Activated CD4-positive, alpha-beta memory T cell treated with anti-CD3 and anti-CD28 coated beads for 36 hours (primary cell): ENCODE measurements around the gene SLC35A5. TPM values are rescaled to one million over a fixed set of nuclear protein-coding genes. Genes with fewer than 3 reads are reported as not detected.
"Not testable (repeated sequence)": the region's sequence is repeated elsewhere in the genome, so short reads cannot be mapped to it uniquely, and the experiment has no call there.

Experiments used
- CTCF ChIA-PET: fragments of 350-600 bp; sonication (Branson Sonifier 250); formaldehyde crosslinking; loops from one replicate; lab custom pipeline; 2021; ENCODE audit warnings: antibody characterized with exemption, inconsistent platforms; lab: Charles Lee
- POLR2A ChIA-PET: fragments of 350-600 bp; sonication (Branson Sonifier 250); formaldehyde crosslinking; loops from one replicate; lab custom pipeline; 2021; ENCODE audit warnings: antibody characterized with exemption; lab: Charles Lee
- DNase-seq: peaks from one replicate; pipeline ENCODE4 v3.0.0-alpha.2; 2020
- H3K27ac Mint-ChIP-seq: one replicate; pipeline ENCODE4 v1.8.0; 2021; ENCODE audit warnings: mixed read lengths
- H3K27me3 Mint-ChIP-seq: one replicate; pipeline ENCODE4 v1.8.0; 2021; ENCODE audit warnings: mixed read lengths
- H3K36me3 Mint-ChIP-seq: one replicate; pipeline ENCODE4 v1.8.0; 2021; ENCODE audit warnings: mixed read lengths
- H3K4me1 Mint-ChIP-seq: one replicate; pipeline ENCODE4 v1.8.0; 2021; ENCODE audit warnings: low read depth, mixed read lengths
- H3K4me3 Mint-ChIP-seq: one replicate; pipeline ENCODE4 v1.8.0; 2021; ENCODE audit warnings: mild to moderate bottlenecking, mixed read lengths
- H3K9me3 Mint-ChIP-seq: one replicate; pipeline ENCODE4 v1.8.0; 2021; ENCODE audit warnings: mixed read lengths
- intact Hi-C: fragments of 100-400 bp; cut with micrococcal nuclease; formaldehyde crosslinking; loops from one replicate; pipeline ENCODE4 v1.15.1; 2023
- total RNA-seq, 2 experiments: library from RNA; stranded (reverse); gene quantifications; one replicate each; pipeline ENCODE4 v1.2.3, GENCODE V29; 2021

The SLC35A5 gene, protein sequence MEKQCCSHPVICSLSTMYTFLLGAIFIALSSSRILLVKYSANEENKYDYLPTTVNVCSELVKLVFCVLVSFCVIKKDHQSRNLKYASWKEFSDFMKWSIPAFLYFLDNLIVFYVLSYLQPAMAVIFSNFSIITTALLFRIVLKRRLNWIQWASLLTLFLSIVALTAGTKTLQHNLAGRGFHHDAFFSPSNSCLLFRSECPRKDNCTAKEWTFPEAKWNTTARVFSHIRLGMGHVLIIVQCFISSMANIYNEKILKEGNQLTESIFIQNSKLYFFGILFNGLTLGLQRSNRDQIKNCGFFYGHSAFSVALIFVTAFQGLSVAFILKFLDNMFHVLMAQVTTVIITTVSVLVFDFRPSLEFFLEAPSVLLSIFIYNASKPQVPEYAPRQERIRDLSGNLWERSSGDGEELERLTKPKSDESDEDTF
- 10 to 100 TPM; 15.5 to 17.8 TPM for total RNA-seq

DNA sequence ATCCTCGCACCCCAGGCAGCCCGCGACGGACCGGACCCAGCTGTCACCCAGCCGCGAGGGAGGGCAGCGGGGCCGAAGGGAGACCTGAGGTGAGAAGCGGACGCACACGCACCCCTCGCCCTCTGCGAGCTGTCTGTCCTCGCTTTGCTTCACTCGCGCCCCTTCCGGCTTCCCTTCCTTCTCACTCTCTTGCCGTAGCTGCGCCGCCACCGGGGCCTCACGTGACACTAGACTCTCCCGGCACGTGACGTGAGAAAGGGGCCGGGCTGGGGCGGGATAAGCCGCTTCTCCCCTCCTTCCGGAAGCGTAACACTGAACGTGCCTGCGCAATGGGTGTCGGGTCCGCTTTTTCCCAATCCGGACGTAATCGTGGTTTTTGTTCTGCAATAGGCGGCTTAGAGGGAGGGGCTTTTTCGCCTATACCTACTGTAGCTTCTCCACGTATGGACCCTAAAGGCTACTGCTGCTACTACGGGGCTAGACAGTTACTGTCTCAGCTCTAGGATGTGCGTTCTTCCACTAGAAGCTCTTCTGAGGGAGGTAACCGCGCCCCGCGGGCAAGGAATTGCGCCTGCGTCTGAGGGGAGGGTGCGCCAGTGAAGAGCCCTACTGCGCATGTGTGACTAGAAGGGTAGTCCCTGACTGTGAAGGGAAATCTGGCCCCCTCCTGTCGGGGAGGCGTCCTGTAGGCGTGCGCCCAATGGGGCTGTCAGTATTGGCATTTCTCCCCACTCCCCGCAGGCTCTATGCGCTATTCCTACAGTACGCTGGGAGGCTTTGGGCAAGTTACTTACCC lies at the start of gene SLC35A5, which contains the start of gene ATG3:
SLC35A5 (plus strand) TSS at position 312 of the 796 bp plus-strand sequence. CDS start 1,359 bp downstream, outside the sequence.
ATG3 (minus strand) TSS at position 229 of the 796 bp plus-strand sequence. CDS start 434 bp downstream, outside the sequence.
- DNase-seq = peak; percentile 99
- H3K36me3 Mint-ChIP-seq = peaks cover 13% of the 10 kb centered on the region
- no peaks in the 10 kb centered on the region for H3K9me3 Mint-ChIP-seq
- H3K27ac Mint-ChIP-seq = peak within 1 kb of the TSS; percentile 98
- CTCF ChIA-PET = interaction anchor here (0.6 to 1.4 kb wide), 4 partner anchors 11 to 518 kb away, joined by 3 to 4 read pairs (median 3); partner anchors contain the start of genes CD200 and SLC9C1
- H3K4me3 Mint-ChIP-seq = peak within 1 kb of the TSS; percentile 87
- POLR2A ChIA-PET = interaction anchor here (0.8 to 2.0 kb wide), 9 partner anchors 17 to 430 kb away, joined by 3 to 7 read pairs (median 3); partner anchors contain the start of genes BTLA and CD200
- H3K27me3 Mint-ChIP-seq = no peaks in the 10 kb centered on the region
- peaks cover 31% of the 10 kb centered on the region for H3K4me1 Mint-ChIP-seq
- intact Hi-C loops = loop anchor here (1.0 to 5.0 kb wide), 11 partner anchors 63 to 1183 kb away; partner anchors contain the start of genes BTLA, CD200, GCSAM and USF3

DNA sequence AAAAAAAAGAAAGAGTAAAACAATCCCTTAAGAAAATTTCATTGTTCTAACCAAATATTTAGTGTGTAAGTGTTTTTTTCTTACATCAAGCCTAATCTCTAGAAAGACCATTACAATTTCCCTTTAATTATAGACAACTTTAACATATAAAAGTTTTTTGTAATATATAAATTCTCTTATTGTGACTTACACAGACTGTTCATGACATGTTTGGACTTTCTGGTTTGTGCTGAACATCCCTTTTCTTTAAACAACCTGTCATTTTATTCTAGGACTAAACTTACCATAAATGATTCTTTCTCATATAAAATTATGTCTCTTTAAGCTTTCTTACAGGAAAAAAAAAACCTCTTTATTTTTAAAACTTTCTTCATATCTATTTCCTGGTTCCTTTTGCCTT lies 49.5 kb upstream of the SLC35A5 start:
- H3K9me3 Mint-ChIP-seq = peaks cover 9% of the 10 kb centered on the region
- peaks cover 5% of the 10 kb centered on the region for H3K36me3 Mint-ChIP-seq
- ChIA-PET POLR2A (interaction anchor here (1.0 kb wide), 1 partner anchor 13 kb away, joined by 6 read pairs; the partner anchor contains the start of gene BTLA), CTCF (no interaction called here)
- no peak overlapping the region for H3K4me3 Mint-ChIP-seq
- H3K27ac Mint-ChIP-seq = no peak overlapping the region
- intact Hi-C loops = no loop called here
- no peak for DNase-seq
- peaks cover 14% of the 10 kb centered on the region for H3K4me1 Mint-ChIP-seq
- H3K27me3 Mint-ChIP-seq = no peaks in the 10 kb centered on the region

DNA sequence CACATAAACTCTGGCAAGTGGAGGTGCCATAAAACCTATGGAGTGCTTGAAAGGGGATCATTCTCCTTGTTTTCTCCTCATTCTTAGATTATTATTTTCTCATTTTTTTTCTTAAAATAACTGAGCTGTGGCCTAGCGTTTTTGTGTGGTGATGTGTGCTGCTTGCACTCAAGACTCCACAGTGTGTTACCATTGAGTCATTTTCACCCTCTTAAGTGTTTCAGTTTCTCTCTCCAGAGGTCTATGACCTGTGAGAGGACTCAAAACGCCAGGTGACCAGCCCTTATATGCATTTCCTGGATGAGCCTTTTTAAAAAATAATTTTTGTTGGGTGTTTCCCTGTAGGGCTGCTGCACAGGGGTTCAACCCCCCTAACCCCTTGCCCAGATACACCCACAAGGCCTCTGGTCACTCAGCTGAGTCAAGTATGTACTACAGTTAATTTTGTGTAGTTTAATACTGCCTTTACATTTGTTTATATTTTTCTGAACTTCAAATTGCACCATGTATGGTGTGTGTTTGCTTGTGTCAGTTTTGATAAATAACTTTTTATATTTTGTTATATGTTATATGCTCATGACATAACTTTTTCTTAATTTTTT lies 47.2 kb upstream of the SLC35A5 start:
- Mint-ChIP-seq H3K27ac (peak overlapping the region; percentile 51), H3K4me3 (no peak overlapping the region), H3K27me3 (no peaks in the 10 kb centered on the region), H3K4me1 (peaks cover 24% of the 10 kb centered on the region), H3K36me3 (peaks cover 5% of the 10 kb centered on the region), H3K9me3 (peaks cover 11% of the 10 kb centered on the region)
- peak; percentile 54 for DNase-seq
- CTCF ChIA-PET = interaction anchor here (1.3 to 1.8 kb wide), 4 partner anchors 11 to 182 kb away, joined by 3 to 10 read pairs (median 4); partner anchors contain the start of gene CD200
- POLR2A ChIA-PET = no interaction called here
- intact Hi-C loops = loop anchor here (1.0 kb wide), 1 partner anchor 15 kb away; the partner anchor contains the start of gene BTLA

DNA sequence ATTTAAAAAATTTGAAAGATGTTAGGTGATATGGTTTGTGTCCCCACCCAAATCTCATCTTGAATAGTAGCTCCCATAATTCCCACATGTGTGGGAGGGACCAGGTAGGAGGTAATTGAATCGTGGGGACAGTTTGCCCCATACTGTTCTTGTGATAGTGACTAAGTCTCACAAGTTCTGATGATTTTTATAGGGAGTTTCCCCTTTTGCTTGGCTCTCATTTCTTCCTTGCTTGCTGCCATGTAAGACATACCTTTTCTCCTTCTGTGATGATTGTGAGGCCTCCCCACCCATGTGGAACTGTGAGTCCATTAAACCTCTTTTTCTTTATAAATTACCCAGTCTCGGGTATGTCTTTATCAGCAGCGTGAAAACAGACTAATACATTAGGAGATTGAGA lies 42.9 kb upstream of the SLC35A5 start:
- H3K36me3 Mint-ChIP-seq, H3K4me3 Mint-ChIP-seq, H3K27me3 Mint-ChIP-seq, H3K9me3 Mint-ChIP-seq, POLR2A ChIA-PET: not testable (repeated sequence)
- intact Hi-C loops = loop anchor here (1.0 kb wide), 7 partner anchors 28 to 408 kb away; no protein-coding TSS in a partner anchor
- CTCF ChIA-PET = interaction anchor here (0.7 to 1.7 kb wide), 12 partner anchors 12 to 407 kb away, joined by 3 to 11 read pairs (median 4); partner anchors contain the start of genes BTLA, CD200 and SLC9C1
- DNase-seq = peak; percentile 12
- H3K27ac Mint-ChIP-seq = peak overlapping the region; percentile 29
- H3K4me1 Mint-ChIP-seq = peaks cover 22% of the 10 kb centered on the region

DNA sequence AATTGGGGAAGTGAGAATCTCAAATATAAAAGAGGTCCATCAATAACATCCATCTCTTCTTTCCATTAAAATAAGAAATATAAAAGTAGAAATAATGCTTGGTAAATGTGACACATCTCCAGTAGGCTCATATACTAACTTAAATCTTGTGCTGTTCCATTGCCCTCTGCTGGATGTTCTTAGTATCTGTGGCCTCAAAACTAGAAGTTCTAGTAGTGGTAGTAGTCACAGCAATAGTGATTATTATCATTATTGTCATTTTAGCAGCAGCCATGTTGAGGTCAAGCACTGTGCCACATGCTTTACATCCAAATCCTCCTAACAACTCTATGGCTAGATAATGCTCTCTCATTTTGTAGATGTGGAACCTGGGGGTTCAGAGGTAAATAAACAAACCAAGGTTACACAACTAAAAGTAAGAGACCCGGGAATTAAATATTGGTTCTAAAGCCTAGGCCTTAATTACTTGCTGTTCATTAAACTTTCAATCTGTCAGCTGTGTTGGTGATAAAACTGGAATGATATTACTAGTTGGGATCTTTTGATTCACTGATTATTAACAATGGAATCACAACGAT lies 42.3 kb upstream of the SLC35A5 start:
- Mint-ChIP-seq H3K27ac (no peak overlapping the region), H3K9me3 (peaks cover 3% of the 10 kb centered on the region), H3K36me3 (peaks cover under 1% of the 10 kb centered on the region), H3K4me3 (no peak overlapping the region), H3K27me3 (no peaks in the 10 kb centered on the region), H3K4me1 (peaks cover 18% of the 10 kb centered on the region)
- intact Hi-C loops = loop anchor here (1.0 kb wide), 7 partner anchors 28 to 408 kb away; no protein-coding TSS in a partner anchor
- DNase-seq = no peak
- ChIA-PET CTCF (interaction anchor here (0.7 to 2.7 kb wide), 19 partner anchors 14 to 408 kb away, joined by 3 to 24 read pairs (median 4); partner anchors contain the start of genes CD200 and SLC9C1), POLR2A (no interaction called here)

DNA sequence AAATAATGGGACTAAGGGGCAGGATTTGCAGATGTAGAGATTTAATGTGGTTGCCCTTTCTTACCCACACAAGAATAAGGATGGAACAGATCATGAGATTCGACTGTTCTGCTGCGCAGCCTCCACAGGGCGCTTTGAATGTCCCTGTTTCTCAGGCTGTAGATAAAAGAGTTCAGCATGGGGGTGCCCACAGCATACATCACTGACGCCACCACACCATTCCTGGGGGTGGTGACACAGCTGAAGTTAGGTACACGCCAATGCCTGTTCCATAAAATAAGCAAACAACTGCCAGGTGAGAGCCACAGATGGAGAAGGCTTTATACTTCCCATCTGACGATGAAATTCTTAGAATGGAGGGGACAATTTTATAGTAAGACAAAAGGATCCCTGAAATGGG lies 37.7 kb upstream of the SLC35A5 start:
- H3K27me3 Mint-ChIP-seq, H3K4me1 Mint-ChIP-seq, H3K36me3 Mint-ChIP-seq, H3K4me3 Mint-ChIP-seq, CTCF ChIA-PET, DNase-seq, H3K9me3 Mint-ChIP-seq, intact Hi-C loops, POLR2A ChIA-PET: not testable (repeated sequence)
- peak overlapping the region; percentile 31 for H3K27ac Mint-ChIP-seq

DNA sequence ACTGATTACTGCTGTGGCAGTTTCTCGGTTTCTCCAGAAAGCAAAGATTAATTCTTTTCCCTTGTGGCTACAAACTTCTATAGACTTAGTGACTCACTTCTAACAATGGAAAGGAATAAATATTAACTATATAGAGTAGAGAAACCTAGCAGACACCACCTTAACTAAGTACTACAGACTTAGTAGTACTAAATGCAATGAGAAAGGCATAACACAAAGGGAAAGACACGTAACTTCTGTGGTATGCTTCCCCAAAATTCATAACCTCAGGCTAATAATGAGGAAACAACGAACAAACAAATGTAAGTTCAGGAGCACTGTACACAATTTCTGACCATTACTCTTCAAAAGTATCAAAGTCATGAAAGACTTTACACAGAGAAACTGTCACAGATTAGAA lies 31.3 kb upstream of the SLC35A5 start:
- DNase-seq = no peak
- POLR2A ChIA-PET = no interaction called here
- Mint-ChIP-seq H3K36me3 (peaks cover 18% of the 10 kb centered on the region), H3K27ac (no peak overlapping the region), H3K27me3 (no peaks in the 10 kb centered on the region), H3K4me1 (peaks cover 3% of the 10 kb centered on the region), H3K9me3 (no peaks in the 10 kb centered on the region), H3K4me3 (no peak overlapping the region)
- CTCF ChIA-PET = interaction anchor here (0.8 to 1.6 kb wide), 18 partner anchors 10 to 421 kb away, joined by 3 to 16 read pairs (median 4); partner anchors contain the start of genes CD200 and SLC9C1
- intact Hi-C loops = loop anchor here (5.0 kb wide), 1 partner anchor 418 kb away; no protein-coding TSS in a partner anchor

GRCh38 chr3:112531358-112531781 lies 30.5 kb upstream of the SLC35A5 start:
- peaks cover 18% of the 10 kb centered on the region for H3K36me3 Mint-ChIP-seq
- no peak overlapping the region for H3K4me3 Mint-ChIP-seq
- no peaks in the 10 kb centered on the region for H3K9me3 Mint-ChIP-seq
- H3K4me1 Mint-ChIP-seq = peaks cover 7% of the 10 kb centered on the region
- intact Hi-C loops = loop anchor here (1.0 to 5.0 kb wide), 4 partner anchors 204 to 419 kb away; no protein-coding TSS in a partner anchor
- DNase-seq = no peak
- ChIA-PET CTCF (interaction anchor here (0.6 to 1.6 kb wide), 20 partner anchors 11 to 422 kb away, joined by 3 to 16 read pairs (median 4); partner anchors contain the start of genes CD200 and SLC9C1), POLR2A (no interaction called here)
- no peak overlapping the region for H3K27ac Mint-ChIP-seq
- no peaks in the 10 kb centered on the region for H3K27me3 Mint-ChIP-seq

DNA sequence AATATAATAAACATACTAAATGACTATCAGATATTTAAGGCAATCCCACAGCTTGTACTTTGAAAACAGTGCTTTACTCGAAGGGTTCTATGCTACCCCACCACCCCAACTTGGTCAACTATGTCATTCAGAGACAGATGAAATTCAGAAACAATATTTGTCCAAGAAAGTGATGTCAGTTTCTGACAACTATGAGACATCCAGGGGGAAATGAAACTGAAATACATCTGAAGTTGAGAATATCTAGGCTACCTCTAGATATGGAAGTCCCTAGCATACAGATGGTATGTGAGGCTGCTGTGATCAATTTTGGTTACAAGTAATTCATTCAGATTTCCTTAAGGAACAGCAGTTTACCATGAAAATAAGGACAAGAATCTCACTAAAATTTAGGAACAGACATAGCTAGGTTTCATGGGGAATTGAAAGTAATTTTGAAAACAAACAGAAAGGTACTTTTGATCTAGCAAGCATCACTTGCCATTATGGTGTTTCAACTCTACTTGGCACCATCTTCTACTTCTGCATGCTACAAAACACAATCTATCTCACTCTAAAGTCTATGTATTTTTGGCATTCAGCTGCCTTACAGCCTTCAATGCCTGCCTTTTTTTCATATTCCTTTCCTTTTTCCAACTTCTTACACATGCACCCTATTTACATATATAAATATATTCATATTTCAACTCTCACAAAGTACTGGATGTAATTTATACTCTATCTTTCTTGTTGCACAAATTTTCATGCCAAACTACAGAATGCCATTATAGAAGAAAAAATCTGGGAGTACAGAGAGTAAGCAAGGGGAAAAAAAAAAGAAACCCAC lies 21.8 kb upstream of the SLC35A5 start:
- no peaks in the 10 kb centered on the region for H3K9me3 Mint-ChIP-seq
- H3K4me3 Mint-ChIP-seq = no peak overlapping the region
- DNase-seq = no peak
- CTCF ChIA-PET = interaction anchor here (1.1 kb wide), 1 partner anchor 20 kb away, joined by 3 read pairs; no protein-coding TSS in a partner anchor
- peaks cover 22% of the 10 kb centered on the region for H3K4me1 Mint-ChIP-seq
- no peaks in the 10 kb centered on the region for H3K27me3 Mint-ChIP-seq
- intact Hi-C loops = no loop called here
- POLR2A ChIA-PET = interaction anchor here (0.6 kb wide), 1 partner anchor 42 kb away, joined by 3 read pairs; no protein-coding TSS in a partner anchor
- H3K27ac Mint-ChIP-seq = peak overlapping the region; percentile 55
- H3K36me3 Mint-ChIP-seq = peaks cover 21% of the 10 kb centered on the region

DNA sequence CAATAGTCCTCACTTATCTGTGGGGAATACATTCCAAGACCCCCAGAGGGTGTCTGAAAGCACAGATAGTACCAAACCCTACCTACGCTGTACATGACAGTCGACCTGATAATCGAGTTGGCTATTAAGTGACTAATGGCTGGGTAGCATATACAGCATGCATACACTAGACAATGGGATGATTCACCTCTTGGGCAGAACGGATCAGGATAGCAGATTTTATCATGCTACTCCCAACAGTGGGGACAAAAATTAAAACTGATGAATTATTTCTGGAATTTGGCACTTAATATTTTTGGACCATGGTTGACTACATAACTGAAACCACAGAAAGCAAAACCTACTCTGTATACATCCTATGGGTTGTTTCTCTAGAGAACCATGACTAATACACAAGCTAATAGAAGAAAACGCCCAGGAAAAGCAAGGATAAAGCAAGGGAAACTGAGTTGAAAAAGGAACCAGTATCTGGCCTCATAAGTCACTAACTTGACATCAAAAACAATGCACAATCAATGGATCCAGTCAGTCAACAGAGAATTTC lies 15.6 kb upstream of the SLC35A5 start:
- ChIA-PET CTCF (no interaction called here), POLR2A (no interaction called here)
- no peak overlapping the region for H3K27ac Mint-ChIP-seq
- intact Hi-C loops = no loop called here
- H3K27me3 Mint-ChIP-seq = no peaks in the 10 kb centered on the region
- no peak for DNase-seq
- H3K9me3 Mint-ChIP-seq = no peaks in the 10 kb centered on the region
- H3K4me1 Mint-ChIP-seq = peaks cover 15% of the 10 kb centered on the region
- no peak overlapping the region for H3K4me3 Mint-ChIP-seq
- peaks cover 20% of the 10 kb centered on the region for H3K36me3 Mint-ChIP-seq
